Measurements from ENCODE around the gene SLC25A15. TPM values are rescaled to one million over a fixed set of nuclear protein-coding genes. Genes with fewer than 3 reads are reported as not detected.

The SLC25A15 gene
- polyA plus RNA-seq, 1 of the 3 experiments (the other 2 are of a cell fraction) = 15.2 TPM

DNA sequence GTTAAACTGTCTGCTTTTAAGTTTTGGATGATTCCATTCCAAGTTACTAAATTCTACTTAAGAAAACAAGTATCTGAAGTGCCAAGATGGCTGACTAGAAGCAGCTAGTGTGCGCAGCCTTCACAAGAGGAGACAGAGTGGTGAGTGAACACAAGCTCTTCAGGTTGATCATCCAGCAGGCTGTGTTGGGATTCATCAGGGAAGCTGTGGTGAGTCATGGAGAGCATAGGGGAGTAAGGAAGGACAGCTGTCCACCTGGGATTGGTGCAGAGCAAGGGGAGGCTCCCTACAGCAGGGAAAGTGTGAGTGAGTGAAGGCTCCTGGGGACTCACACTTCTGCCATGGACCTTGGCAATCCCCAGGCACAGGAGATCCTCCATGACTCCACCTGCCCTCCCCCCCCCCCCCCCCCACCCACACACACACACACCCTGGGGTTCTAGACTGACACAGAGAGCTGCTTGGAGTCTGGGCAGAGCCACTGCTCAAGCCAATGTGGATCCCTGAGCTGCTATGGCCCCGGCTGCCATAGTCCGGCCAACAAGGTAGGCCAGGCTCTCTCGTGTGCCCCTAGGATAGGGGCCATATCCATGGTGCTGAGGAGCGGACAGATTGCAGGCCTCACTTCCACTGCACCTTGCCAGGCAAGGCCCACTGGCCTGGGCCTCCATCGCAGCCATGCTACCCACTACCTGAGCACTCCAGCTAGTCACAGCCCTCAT, 23.5 kb downstream of the SLC25A15 start:
- no peaks in the 10 kb centered on the region for H3K9me3 ChIP-seq

GRCh38 chr13:40813667-40814454, 24.4 kb downstream of the SLC25A15 start:
- H3F3A ChIP-seq (replicated peaks; ENCODE audit: insufficient read depth) = no peaks in the 10 kb centered on the region
- H3K27me3 ChIP-seq (ENCODE audit: insufficient read depth) = no peaks in the 10 kb centered on the region
- H3K4me1 ChIP-seq (ENCODE audit: control insufficient read depth in 1 of 2, insufficient read depth in 2 of 2, low read depth in 1 of 2, low read length in 1 of 2) = no peaks in the 10 kb centered on the region
- H3K4me3 ChIP-seq (ENCODE audit: low read depth in 2 of 2, low read length in 1 of 2) = no peak overlapping the region; a peak in 1 of 4 replicates
- H3K9me3 ChIP-seq = no peaks in the 10 kb centered on the region
- H3K4me2 ChIP-seq = no peak overlapping the region
- H3K79me2 ChIP-seq (ENCODE audit: insufficient read depth) = no peaks in the 10 kb centered on the region
- TF ChIP-seq RAD21 (IDR thresholded peaks at IDR 0.05; ENCODE audit: low read length) (peak; percentile 37), JUND (IDR thresholded peaks at IDR 0.05) (no peak)
- TF ChIP-seq, protein P1, sequence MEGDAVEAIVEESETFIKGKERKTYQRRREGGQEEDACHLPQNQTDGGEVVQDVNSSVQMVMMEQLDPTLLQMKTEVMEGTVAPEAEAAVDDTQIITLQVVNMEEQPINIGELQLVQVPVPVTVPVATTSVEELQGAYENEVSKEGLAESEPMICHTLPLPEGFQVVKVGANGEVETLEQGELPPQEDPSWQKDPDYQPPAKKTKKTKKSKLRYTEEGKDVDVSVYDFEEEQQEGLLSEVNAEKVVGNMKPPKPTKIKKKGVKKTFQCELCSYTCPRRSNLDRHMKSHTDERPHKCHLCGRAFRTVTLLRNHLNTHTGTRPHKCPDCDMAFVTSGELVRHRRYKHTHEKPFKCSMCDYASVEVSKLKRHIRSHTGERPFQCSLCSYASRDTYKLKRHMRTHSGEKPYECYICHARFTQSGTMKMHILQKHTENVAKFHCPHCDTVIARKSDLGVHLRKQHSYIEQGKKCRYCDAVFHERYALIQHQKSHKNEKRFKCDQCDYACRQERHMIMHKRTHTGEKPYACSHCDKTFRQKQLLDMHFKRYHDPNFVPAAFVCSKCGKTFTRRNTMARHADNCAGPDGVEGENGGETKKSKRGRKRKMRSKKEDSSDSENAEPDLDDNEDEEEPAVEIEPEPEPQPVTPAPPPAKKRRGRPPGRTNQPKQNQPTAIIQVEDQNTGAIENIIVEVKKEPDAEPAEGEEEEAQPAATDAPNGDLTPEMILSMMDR (IDR thresholded peaks at IDR 0.05) = peak; percentile 48
- no peaks in the 10 kb centered on the region for H4K20me1 ChIP-seq (ENCODE audit: insufficient read depth)
- no peak overlapping the region for H2AFZ ChIP-seq (ENCODE audit: low read depth)
- H3K36me3 ChIP-seq (replicated peaks in 1 of 2; ENCODE audit: control insufficient read depth in 1 of 2, insufficient read depth in 2 of 2, low read length in 1 of 2) = peaks cover 24 to 33% of the 10 kb centered on the region in 2 experiments
- no peak overlapping the region for H3K27ac ChIP-seq (ENCODE audit: low read depth in 2 of 2, low read length in 1 of 2)
- H3K9me2 ChIP-seq = no peaks in the 10 kb centered on the region
- ChIA-PET POLR2A (no interaction called here), CTCF (interaction anchor here (1.4 to 1.5 kb wide), 2 partner anchors 149 to 179 kb away, joined by 3 read pairs; no protein-coding TSS in a partner anchor)
- 76% methylated on average over 3 of the region's 7 CpGs for WGBS (ENCODE audit: low lambda C conversion rate)
- peak; percentile 27 for DNase-seq
- H3K9ac ChIP-seq = no peak overlapping the region

More for the DNA sequence above, 23.5 kb downstream of the SLC25A15 start:
- no peaks in the 10 kb centered on the region for H3K9me2 ChIP-seq
- no peak overlapping the region for H3K4me2 ChIP-seq
- no peak overlapping the region for H3K27ac ChIP-seq (ENCODE audit: low read depth in 2 of 2, low read length in 1 of 2)
- no peaks in the 10 kb centered on the region for H3K79me2 ChIP-seq (ENCODE audit: insufficient read depth)
- no peaks in the 10 kb centered on the region for H3F3A ChIP-seq (replicated peaks; ENCODE audit: insufficient read depth)
- 100% methylated on average over 2 of the region's 6 CpGs for WGBS (ENCODE audit: low lambda C conversion rate)
- H3K36me3 ChIP-seq (replicated peaks in 1 of 2; ENCODE audit: control insufficient read depth in 1 of 2, insufficient read depth in 2 of 2, low read length in 1 of 2) = peaks cover 25 to 37% of the 10 kb centered on the region in 2 experiments
- POLR2A ChIA-PET = no interaction called here
- no peak overlapping the region for H2AFZ ChIP-seq (ENCODE audit: low read depth)
- no peaks in the 10 kb centered on the region for H3K27me3 ChIP-seq (ENCODE audit: insufficient read depth)
- TF ChIP-seq GABPA (IDR thresholded peaks at IDR 0.05; ENCODE audit: low read depth) (no peak), TEAD4 (IDR thresholded peaks at IDR 0.05; ENCODE audit: borderline replicate concordance, insufficient read depth) (no peak)
- no peak for DNase-seq
- H3K4me1 ChIP-seq (ENCODE audit: control insufficient read depth in 1 of 2, insufficient read depth in 2 of 2, low read depth in 1 of 2, low read length in 1 of 2) = no peaks in the 10 kb centered on the region
- no peak overlapping the region for H3K9ac ChIP-seq
- no peak overlapping the region for H3K4me3 ChIP-seq (ENCODE audit: low read depth in 2 of 2, low read length in 1 of 2)
- H4K20me1 ChIP-seq (ENCODE audit: insufficient read depth) = no peaks in the 10 kb centered on the region
- CTCF ChIA-PET = interaction anchor here (1.5 kb wide), 1 partner anchor 150 kb away, joined by 3 read pairs; no protein-coding TSS in a partner anchor

DNA sequence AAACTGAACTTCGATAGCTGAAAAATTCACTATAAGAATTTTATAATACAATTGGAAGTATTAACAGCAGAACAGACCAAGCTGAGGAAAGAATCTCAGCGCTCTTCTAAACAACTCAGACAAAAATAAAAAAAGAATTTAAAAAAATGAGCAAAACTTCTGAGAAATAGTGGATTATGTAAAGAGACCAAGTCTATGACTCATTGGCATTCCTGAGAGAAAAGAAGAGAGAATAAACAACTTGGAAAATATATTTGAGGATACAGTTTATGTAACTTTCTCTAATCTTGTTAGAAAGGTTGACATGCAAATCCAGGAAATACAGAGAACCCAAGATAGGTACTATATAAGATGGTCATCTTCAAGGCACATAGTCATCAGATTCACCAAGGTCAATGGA, 25.4 kb downstream of the SLC25A15 start:
- POLR2A ChIA-PET = no interaction called here
- 96% methylated on average over 2 of the region's 2 CpGs for WGBS (ENCODE audit: low lambda C conversion rate)
- Histone ChIP-seq H3K9me2 (no peaks in the 10 kb centered on the region), H4K20me1 (ENCODE audit: insufficient read depth) (no peaks in the 10 kb centered on the region), H3K27me3 (ENCODE audit: insufficient read depth) (no peaks in the 10 kb centered on the region), H3K4me1 (ENCODE audit: control insufficient read depth in 1 of 2, insufficient read depth in 2 of 2, low read depth in 1 of 2, low read length in 1 of 2) (no peaks in the 10 kb centered on the region), H2AFZ (ENCODE audit: low read depth) (no peak overlapping the region), H3K4me2 (no peak overlapping the region), H3K79me2 (ENCODE audit: insufficient read depth) (no peaks in the 10 kb centered on the region), H3K9ac (no peak overlapping the region), H3F3A (replicated peaks; ENCODE audit: insufficient read depth) (no peaks in the 10 kb centered on the region), H3K4me3 (ENCODE audit: low read depth in 2 of 2, low read length in 1 of 2) (no peak overlapping the region), H3K9me3 (no peaks in the 10 kb centered on the region), H3K27ac (ENCODE audit: low read depth in 2 of 2, low read length in 1 of 2) (no peak overlapping the region), H3K36me3 (replicated peaks in 1 of 2; ENCODE audit: control insufficient read depth in 1 of 2, insufficient read depth in 2 of 2, low read length in 1 of 2) (peaks cover 18 to 24% of the 10 kb centered on the region in 2 experiments)
- CTCF ChIA-PET = interaction anchor here (0.7 to 1.4 kb wide), 2 partner anchors 178 to 456 kb away, joined by 3 read pairs; no protein-coding TSS in a partner anchor
- no peak for DNase-seq
- TF ChIP-seq YY1 (IDR thresholded peaks at IDR 0.05; ENCODE audit: low read depth) (no peak), GATA2 (CRISPR knock-in tag; IDR thresholded peaks at IDR 0.05) (no peak), FOXJ3 (CRISPR knock-in tag; IDR thresholded peaks at IDR 0.05) (no peak), FOSL2 (IDR thresholded peaks at IDR 0.05; ENCODE audit: borderline replicate concordance, low read depth) (no peak), ELF1 (IDR thresholded peaks at IDR 0.05) (no peak), REST (IDR thresholded peaks at IDR 0.05; ENCODE audit: low read depth, low read length) (no peak), MXI1 (IDR thresholded peaks at IDR 0.05; ENCODE audit: low read depth, low read length) (no peak), RXRA (IDR thresholded peaks at IDR 0.05; ENCODE audit: borderline replicate concordance, low read depth) (no peak), RAD21 (IDR thresholded peaks at IDR 0.05; ENCODE audit: low read length) (no peak)
- TF ChIP-seq, protein P2, sequence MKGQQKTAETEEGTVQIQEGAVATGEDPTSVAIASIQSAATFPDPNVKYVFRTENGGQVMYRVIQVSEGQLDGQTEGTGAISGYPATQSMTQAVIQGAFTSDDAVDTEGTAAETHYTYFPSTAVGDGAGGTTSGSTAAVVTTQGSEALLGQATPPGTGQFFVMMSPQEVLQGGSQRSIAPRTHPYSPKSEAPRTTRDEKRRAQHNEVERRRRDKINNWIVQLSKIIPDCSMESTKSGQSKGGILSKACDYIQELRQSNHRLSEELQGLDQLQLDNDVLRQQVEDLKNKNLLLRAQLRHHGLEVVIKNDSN (IDR thresholded peaks at IDR 0.05; ENCODE audit: borderline replicate concordance, low read depth) = no peak

Measured in SK-N-SH (cell line).